HL-60/S4 treated with retinoic acid at 250 ng/mL for 4 days and 3 days (cell line): ENCODE results near the gene ACBD6.

Source experiments
- in situ Hi-C: fragments of 300-500 bp; cut with MboI; formaldehyde crosslinking; loops from 2 replicates; pipeline ENCODE4 v1.7.0; 2022; ENCODE audit warnings: low sequenced_read_pairs

Gene ACBD6

GRCh38 chr1:180527101-180527669 is 24.8 kb upstream of the ACBD6 start:
- in situ Hi-C loops = no loop called here

GRCh38 chr1:180525715-180526039 is 23.3 kb upstream of the ACBD6 start:
- in situ Hi-C loops = no loop called here

DNA sequence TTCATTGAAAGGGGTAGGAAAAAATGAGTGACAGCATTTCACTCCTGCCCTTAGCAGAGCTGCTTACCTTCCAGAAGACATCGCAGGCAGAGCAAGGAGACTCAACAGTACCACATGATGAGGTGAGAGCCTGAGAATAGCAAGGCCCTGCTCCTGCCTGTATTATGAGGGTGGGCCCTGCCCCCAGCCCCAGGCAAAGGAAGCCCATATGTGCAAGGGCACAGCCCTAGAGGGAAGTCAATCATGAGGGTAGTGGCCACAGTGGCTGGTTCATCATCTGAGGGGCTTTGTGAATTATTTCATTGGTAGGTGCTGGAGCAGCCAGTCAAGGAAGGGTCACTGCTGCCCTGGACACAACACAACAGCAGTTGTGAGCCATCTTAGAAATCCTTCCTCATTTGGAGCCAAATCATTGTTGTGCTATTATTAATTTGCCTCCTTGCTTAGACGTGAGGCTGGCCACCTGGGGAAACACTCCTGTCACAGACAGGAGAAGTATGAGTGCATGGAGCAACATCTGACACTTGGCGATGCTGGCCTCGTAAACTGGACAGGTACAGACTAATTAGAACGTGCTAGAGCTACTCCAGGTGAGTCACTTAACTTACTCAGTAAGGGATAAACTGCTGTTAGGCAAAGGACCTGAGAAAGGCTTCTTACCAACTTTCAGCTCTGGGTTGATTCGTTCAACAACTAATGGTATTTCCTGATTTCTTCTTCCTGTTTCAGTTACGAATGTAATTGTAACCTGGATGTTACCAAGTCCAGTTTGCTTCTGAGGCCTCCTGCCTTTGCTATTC is 22.7 kb upstream of the ACBD6 start:
- in situ Hi-C loops = no loop called here

DNA sequence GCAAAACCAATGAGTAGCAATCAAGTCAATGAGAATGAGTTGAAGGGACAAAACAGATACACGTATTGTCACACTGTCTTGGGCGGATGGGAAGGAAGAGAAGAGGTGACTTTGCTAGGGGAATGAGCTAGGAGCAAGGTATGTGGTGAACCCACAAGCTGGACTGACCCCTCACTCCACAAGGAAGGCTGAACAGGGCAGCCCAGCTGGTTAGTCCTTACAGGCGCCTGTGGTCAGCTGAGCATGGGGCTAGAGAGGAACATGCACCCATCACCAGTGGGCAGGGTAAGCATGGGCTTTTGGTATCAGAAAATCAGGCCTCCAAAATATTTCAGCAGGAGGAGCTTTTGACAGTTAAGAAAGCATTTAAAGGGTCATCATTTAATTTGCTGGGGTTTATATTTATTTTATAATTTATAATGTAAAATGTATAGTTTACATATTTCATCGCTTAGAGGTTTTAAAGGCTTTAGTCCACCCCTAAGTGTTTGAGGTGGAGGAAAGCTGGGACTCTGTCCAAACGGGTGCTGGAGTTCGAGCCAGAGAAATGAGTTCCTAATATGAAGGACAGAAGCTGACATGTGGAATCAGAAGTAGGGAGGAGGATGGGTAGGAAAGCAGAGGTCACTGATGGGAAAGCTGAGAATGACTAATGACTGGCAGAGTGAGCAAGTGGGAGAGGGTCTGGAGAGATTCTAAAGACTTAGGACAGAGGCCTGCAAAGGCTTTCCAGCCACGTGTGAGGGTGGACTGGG is 22.0 kb upstream of the ACBD6 start:
- in situ Hi-C loops = no loop called here

DNA sequence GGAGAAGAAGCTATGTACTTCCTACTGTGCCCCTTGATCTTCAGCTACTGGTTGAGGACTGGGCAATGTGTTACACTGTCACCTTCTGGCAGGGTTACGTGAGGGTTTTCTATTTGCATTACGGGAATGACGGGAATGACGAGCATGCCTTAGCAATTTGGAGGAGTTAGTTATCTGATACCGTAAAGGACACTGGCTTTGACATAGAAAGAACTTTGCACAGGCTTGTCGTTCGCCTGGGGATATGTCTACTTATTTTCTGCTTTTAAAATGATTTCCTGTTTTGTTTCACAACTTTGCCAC is 19.8 kb upstream of the ACBD6 start:
- in situ Hi-C loops = no loop called here

GRCh38 chr1:180521474-180522212 is 19.3 kb upstream of the ACBD6 start:
- in situ Hi-C loops = no loop called here

- in situ Hi-C loops = loop anchor here (10.0 kb wide), 1 partner anchor 645 kb away; no protein-coding TSS in a partner anchor
Observed at GRCh38 chr1:180519846-180520245, 17.5 kb upstream of the ACBD6 start.

- in situ Hi-C loops = loop anchor here (10.0 kb wide), 1 partner anchor 649 kb away; no protein-coding TSS in a partner anchor
Observed at GRCh38 chr1:180515857-180516388, 13.5 kb upstream of the ACBD6 start.

DNA sequence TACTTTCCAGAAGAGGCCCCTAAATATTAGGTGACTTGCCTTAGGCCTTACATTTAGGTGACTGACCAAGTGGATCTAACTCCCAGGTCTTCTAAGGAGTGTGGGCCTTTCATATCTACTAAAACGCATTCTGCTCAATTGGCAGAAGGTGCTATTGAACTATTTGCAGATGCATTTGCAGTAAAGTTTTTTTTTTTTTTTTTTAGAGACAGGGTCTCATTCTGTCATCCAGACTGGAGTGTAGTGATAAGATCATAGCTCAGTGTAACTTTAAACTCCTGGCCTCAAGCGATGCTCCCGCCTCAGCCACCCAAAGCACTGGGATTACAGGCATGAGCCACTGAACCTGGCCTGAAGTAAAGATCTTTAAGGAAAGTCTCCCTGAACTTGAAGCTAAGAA is 13.0 kb upstream of the ACBD6 start:
- in situ Hi-C loops = loop anchor here (10.0 kb wide), 1 partner anchor 649 kb away; no protein-coding TSS in a partner anchor

DNA sequence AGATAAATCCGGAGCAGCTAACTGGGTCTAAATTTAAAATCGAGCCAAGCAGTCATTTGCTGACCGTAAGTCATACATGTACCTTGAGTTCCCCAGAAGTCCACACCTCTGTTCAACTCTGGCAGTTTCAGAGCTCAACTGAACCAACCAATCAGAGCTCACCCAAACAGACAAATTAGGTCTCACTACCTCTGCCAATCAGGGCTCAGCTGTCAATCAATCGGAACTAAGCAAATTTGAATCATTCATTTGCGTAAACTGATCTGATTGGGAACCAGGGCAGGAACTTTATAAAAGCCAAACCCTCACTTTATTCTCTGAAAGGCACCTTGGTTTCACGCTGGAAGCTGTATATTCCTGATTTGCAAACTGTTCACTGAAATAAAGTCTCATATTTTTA is 11.2 kb upstream of the ACBD6 start:
- in situ Hi-C loops = loop anchor here (10.0 kb wide), 1 partner anchor 651 kb away; no protein-coding TSS in a partner anchor

DNA sequence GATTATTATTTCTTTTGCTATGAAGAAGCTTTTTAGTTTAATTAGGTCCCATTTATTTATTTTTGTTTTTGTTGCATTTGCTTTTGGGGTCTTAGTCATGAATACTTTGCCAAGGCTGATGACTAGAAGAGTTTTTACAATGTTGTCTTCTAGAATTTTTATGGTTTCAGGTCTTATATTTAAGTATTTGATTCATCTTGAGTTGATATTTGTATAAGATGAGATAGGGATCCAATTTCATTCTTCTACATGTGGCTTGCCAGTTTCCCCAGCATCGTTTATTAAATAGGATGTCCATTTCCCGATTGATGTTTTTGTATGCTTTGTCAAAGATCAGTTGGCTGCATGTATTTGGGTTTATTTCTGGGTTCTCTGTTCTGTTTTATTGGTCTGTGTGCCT is 8.5 kb upstream of the ACBD6 start:
- in situ Hi-C loops = loop anchor here (10.0 kb wide), 1 partner anchor 654 kb away; no protein-coding TSS in a partner anchor

DNA sequence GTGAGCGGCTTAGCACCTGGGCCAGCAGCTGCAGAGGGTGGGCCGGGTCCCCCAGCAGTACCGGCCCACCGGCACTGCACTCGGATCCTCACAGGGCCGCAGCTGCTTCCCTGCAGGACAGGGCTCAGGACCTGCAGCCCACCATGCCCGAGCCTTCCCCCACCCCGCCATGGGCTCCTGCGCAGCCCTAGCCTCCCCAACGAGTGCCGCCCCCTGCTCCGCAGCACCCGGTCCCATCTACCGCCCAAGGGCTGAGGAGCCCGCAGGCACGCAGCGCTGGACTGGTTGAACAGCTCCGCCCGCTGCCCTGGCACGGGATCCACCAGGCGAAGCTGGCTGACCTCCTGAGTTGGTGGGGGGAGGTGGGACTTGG is 6.3 kb upstream of the ACBD6 start:
- in situ Hi-C loops = no loop called here

DNA sequence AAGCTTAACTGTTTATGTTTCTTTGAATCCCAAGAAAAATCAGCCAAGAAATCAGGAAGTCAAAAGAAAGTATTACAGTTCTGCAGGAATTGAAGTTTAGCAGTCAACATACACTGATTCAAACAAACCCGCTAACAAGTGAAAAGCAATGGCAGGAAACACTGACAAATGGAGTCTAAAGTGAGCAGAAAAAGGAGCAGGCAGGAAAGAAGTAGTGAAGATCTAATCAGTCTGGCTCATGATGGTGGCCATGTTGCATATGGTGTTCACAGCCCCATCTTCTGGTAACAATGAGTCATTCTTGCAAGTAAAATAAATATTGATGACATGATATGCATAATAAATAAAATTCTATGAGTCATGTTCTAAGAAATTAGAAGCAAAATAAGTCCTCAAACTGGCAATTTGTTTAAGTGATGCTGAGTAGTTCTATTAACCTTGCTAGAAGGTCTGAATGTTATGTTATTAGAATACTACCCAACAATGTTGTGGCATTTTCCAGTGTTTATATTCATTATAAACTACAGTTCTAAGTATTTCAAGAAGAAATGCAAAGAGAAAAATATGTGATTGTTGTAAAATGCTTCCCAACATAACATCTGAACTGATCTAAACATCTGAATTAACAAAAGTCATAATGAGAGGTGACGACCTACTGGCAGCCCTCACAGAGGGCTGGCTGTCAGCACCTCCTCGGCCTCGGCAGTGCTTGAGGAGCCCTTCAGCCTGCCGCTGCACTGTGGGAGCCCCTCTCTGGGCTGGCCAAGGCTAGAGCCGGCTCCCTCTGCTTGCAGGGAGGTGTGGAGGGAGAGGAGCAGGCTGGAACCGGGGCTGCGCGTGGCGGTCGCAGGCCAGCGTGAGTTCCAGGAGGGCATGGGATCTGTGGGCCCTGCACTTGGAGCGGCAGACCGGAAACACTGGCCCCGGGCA is 5.7 kb upstream of the ACBD6 start:
- in situ Hi-C loops = no loop called here

DNA sequence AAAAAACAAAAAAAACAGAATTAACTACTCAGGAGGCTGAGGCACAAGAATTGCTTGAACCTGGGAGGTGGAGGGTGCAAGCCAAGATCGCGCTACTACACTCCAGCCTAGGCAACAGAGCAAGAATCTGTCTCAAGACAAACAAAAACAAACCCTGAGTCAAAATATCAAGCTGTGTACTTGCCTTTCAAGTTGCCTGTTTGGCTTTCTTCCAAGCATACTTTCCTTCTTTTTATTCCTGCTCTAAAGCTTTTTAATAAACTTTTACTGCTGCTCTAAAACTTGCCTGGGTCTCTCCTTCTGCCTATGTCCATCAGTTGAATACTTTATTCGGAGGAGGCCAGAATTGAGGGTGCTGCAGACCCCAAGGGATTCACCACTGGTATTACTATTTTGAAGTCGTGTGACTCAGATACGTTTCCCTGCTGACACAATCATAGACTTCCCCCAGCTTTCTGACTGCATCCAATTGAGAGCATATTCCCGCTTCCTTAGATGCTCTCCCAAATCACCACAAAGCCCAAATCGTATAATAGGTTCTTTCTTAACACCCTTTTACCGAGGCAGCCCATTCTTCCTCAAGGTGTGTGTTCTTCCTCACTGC is 3.5 kb upstream of the ACBD6 start:
- in situ Hi-C loops = no loop called here

- in situ Hi-C loops = no loop called here
Observed at GRCh38 chr1:180504186-180504585, 1.8 kb upstream of the ACBD6 start.

DNA sequence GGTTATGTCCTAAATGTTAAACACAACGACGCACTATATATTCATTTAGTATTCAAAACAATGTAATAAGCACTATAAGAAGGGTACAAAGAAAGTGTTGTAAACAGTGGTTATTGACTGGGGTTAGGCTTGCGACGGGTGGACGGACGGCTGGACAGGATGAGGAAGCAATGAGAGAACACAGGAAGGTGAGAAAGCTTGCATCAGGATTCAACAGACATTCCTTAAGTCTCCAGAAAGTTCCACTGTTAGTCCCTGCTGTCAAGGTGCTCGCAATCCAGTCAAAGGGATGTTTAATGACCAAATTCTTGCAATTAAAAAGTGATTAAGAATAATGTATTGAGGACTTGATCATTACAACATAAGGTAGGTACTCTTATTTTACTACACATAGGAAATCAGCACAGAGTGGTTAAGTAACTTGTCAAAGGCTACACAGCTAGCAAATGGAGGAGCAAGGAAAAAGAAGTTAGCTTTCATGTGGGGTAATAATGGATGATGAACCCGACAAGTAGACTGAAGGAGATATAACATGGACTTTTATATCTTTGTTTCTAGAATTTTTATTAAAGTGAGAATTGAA is 994 bp upstream of the ACBD6 start:
- in situ Hi-C loops = no loop called here

- in situ Hi-C loops = no loop called here
Observed at GRCh38 chr1:180501865-180502360, 464 bp downstream of the ACBD6 start.

DNA sequence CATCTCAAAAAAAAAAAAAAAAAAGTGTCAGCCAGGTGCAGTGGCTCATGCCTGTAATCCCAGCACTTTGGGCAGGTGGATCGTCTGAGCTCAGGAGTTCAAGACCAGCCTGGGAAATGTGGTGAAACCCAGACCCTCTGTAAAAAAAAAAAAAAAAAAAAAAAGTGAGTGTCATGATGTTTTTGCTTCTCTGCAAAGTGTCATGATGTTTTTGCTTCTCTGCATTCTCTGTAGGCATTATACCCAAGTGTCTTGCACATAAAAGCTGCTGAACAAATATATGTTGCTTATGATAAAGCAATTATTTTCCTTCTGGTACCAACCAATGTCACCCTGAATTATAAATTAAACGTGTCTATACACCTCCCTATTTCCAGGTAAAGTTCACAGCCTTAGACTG is 1.7 kb downstream of the ACBD6 start:
- in situ Hi-C loops = no loop called here

DNA sequence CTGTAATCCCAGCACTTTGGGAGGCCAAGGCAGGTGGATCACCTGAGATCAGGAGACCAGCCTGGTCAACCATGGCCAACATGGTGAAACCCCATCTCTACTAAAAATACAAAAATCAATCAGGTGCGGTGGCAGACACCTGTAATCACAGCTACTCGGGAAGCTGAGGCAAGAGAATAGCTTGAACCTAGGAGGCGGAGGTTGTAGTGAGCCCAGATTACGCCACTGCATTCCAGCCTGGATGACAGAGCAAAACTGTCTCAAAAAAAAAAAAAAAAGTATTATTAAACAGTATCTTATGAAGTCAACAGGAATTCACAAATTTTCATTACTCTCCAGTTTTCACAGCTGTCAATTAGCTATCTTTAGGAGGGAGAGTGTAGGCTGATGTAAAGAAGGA is 3.8 kb downstream of the ACBD6 start:
- in situ Hi-C loops = no loop called here
